ENCODE measurements around the gene C9orf50. TPM values are rescaled to one million over a fixed set of nuclear protein-coding genes. Genes with fewer than 3 reads are reported as not detected.
"Not testable (repeated sequence)": the region's sequence is repeated elsewhere in the genome, so short reads cannot be mapped to it uniquely, and the experiment has no call there.

Gene C9orf50
- total RNA-seq, 1 donor = not detected

DNA sequence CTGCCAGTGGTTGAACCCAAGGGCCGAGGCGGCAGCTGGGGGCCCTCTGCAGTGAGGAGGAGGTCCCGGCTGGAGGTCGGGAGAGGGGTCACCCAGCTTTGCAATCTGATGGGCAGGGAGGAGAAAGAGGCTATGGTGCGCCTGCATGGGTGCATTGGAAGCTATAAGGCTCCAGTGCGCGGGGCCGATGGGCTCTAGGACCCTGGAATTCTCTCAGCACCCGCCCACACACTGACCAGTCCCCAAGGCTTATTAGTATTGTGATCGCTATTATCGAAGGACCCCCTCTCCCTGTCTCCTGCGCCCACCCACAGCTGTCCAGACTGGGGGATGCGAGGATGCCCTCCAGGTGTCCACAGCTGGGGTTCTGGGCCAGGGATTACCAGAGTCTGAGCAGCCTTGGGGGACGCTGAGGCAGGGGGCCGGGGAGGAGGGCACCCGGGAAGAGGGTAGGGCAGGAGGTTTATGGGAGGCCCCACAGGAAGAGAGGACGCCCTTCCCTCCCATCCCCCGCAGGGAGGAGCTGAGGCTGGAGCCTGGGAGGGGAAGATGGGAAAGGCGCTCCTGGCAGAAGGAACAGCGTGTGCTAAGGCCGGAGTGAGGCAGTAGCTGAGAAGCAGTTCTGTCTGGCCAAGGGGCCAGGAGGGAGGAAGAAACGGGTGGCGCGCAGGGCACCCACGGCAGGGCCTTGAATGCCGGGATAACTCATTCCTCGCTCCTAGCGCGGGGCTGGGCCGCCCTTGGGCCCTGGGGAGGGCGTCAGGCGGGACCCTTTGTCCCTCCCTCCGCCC lies 24.2 kb downstream of the C9orf50 start:
- TF ChIP-seq, protein P1, sequence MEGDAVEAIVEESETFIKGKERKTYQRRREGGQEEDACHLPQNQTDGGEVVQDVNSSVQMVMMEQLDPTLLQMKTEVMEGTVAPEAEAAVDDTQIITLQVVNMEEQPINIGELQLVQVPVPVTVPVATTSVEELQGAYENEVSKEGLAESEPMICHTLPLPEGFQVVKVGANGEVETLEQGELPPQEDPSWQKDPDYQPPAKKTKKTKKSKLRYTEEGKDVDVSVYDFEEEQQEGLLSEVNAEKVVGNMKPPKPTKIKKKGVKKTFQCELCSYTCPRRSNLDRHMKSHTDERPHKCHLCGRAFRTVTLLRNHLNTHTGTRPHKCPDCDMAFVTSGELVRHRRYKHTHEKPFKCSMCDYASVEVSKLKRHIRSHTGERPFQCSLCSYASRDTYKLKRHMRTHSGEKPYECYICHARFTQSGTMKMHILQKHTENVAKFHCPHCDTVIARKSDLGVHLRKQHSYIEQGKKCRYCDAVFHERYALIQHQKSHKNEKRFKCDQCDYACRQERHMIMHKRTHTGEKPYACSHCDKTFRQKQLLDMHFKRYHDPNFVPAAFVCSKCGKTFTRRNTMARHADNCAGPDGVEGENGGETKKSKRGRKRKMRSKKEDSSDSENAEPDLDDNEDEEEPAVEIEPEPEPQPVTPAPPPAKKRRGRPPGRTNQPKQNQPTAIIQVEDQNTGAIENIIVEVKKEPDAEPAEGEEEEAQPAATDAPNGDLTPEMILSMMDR (IDR thresholded peaks at IDR 0.05; ENCODE audit: insufficient read depth, low read depth, low read length) = no peak
- peak; percentile 92 for DNase-seq (ENCODE audit: low read depth)
- peak overlapping the region; percentile 65 for H3K4me3 ChIP-seq (ENCODE audit: low read depth, low read length)

DNA sequence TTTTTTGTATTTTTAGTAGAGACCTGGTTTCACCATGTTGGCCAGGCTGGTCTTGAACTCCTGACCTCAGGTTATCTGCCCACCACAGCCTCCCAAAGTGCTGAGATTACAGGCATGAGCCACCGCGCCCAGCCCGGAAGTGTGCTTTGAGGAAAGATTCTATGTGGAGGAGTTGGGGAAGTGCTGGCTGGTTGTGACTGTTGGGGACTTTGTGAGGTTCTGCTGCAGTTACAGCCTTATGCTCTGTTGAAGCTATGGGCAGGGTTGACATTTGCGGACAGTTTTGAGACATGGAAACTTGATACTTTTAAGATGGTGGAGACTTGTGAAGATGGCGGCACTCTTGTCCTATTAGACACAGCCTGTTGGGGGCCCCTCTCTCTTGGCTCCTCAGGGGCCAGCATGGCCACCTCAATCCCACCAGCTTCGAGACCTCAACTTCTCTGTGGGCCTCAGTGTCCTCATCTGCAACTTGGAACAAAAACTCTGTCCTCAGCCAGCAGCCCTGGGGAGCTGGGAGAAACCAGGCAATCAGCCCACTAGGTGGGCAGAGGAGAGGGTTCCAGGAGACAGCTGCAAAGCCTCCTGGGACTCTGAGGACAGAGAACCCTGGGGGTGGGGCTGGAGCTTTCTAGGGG lies 24.9 kb downstream of the C9orf50 start:
- TF ChIP-seq, protein P1 (IDR thresholded peaks at IDR 0.05; ENCODE audit: insufficient read depth, low read depth, low read length) = no peak
- DNase-seq (ENCODE audit: low read depth) = no peak
- H3K4me3 ChIP-seq (ENCODE audit: low read depth, low read length) = peak overlapping the region; percentile 65

DNA sequence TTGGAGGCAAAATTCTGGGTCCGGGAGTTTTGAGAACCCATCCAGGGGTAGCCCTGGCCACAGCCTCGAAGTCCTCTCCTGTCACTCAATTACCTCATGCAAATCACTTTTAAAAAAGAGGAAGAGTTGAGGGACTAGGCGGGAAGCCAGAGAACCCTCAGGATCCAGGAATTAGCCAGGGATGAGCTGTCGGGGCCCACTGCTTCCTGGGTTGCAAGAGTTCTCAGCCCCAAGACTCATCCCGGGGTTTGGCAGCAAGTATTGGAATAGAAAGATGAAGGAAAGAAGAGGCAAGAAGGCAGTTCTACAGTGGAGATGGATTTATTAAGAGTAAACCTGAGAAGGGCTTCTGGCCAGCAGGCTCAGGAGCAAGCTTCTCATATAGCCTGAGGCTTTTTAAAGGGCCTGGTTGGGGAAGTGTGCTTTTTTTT lies 25.6 kb downstream of the C9orf50 start:
- no peak overlapping the region for H3K4me3 ChIP-seq (ENCODE audit: low read depth, low read length)
- DNase-seq (ENCODE audit: low read depth) = no peak
- TF ChIP-seq, protein P1 (IDR thresholded peaks at IDR 0.05; ENCODE audit: insufficient read depth, low read depth, low read length) = no peak

DNA sequence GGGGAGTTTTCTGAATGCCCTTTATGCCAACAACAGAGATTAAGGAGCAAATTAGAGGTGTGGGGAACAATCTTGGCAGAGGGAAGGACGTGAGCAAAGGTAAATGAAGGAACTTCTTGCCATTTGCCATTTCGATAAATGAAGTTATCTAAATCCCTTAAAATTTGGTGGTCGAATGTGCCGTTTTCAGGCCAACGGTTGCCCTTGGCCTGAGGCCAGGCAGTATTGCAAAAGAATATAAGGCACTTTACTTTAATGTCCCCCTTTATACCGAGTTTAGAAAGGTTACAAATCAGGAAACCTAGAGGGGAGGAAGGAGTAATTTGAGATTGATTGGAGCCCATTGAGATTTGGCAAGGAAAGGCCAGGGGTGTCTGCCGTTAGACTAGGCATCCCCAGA lies 26.3 kb downstream of the C9orf50 start:
- TF ChIP-seq, protein P1 (IDR thresholded peaks at IDR 0.05; ENCODE audit: insufficient read depth, low read depth, low read length) = no peak
- H3K4me3 ChIP-seq (ENCODE audit: low read depth, low read length) = no peak overlapping the region

DNA sequence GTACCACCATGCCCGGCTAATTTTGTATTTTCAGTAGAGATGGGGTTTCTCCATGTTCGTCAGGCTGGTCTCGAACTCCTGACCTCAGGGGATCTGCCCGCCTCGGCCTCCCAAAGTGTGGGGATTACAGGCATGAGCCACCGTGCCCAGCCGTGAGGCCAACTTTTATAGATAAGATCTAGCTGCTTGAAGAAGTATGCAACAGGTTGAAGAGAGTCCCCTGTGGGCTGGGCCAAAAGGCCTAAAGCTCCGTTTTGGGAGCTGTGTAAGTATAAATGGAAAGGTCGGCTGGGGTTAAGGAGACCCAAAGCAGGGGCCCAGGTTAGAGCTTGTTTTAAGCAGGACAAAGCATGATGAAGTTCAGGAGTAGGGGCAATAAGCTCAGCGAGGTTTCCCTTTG lies 28.1 kb downstream of the C9orf50 start:
- not testable (repeated sequence) for DNase-seq (ENCODE audit: low read depth); H3K4me3 ChIP-seq (ENCODE audit: low read depth, low read length)

More for the DNA sequence above, 26.3 kb downstream of the C9orf50 start:
- DNase-seq (ENCODE audit: low read depth) = no peak

DNA sequence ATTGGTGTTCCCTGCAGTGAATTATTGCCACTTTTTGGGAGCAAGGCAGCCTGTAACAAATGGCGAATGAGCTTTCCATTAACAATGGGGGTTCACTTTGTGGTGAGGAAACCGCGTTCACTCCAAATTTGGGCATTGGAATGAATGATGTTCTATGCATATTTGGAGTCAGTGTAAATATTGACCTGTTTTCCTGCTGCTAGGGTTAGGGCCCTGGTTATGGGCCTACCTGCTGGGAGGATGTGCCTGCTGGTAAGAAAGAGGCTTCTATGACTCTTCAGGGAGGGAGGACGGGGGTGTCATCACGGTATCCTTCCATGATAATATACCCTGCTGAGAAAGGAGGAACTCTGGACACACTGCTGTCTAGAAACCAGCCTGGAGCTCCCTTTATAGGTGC lies 29.0 kb downstream of the C9orf50 start:
- TF ChIP-seq, protein P1 (IDR thresholded peaks at IDR 0.05; ENCODE audit: insufficient read depth, low read depth, low read length) = no peak
- no peak overlapping the region for H3K4me3 ChIP-seq (ENCODE audit: low read depth, low read length)
- no peak for DNase-seq (ENCODE audit: low read depth)

DNA sequence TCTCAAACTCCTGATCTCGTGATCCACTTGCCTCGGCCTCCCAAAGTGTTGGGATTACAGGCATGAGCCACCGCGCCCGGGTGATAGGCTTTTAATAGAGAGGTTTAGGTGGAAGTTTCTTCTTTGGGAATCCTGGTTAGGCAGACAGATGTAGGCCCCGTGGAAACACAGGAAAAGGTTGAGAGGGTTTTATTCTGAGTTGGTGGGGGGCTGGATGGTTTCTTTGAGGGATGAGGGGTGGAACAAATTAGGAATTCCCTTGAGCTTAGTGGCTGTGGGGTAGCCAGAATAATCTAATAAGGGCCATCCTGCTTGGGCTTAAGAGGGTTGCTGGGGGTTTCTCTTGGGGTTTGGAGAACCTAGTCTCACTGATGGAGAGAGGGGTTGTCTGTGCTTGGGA lies 30.4 kb downstream of the C9orf50 start:
- no peak overlapping the region for H3K4me3 ChIP-seq (ENCODE audit: low read depth, low read length)
- TF ChIP-seq, protein P1 (IDR thresholded peaks at IDR 0.05; ENCODE audit: insufficient read depth, low read depth, low read length) = no peak
- DNase-seq (ENCODE audit: low read depth) = no peak

Data from fibroblast of villous mesenchyme (primary cell).